Inflammatory macrophage treated with lipopolysaccharide for 4 hours (primary cell): ENCODE results near the gene PHC3.
"Not testable (repeated sequence)": the region's sequence is repeated elsewhere in the genome, so short reads cannot be mapped to it uniquely, and the experiment has no call there.

Experiments
- DNase-seq: peaks from one replicate; pipeline ENCODE4 v3.0.0-alpha.2; 2020

The PHC3 gene

GRCh38 chr3:170117134-170117533 lies 64.4 kb downstream of the PHC3 start:
- DNase-seq: no peak

GRCh38 chr3:170114165-170114564 lies 67.4 kb downstream of the PHC3 start:
- not testable (repeated sequence) for DNase-seq

DNA sequence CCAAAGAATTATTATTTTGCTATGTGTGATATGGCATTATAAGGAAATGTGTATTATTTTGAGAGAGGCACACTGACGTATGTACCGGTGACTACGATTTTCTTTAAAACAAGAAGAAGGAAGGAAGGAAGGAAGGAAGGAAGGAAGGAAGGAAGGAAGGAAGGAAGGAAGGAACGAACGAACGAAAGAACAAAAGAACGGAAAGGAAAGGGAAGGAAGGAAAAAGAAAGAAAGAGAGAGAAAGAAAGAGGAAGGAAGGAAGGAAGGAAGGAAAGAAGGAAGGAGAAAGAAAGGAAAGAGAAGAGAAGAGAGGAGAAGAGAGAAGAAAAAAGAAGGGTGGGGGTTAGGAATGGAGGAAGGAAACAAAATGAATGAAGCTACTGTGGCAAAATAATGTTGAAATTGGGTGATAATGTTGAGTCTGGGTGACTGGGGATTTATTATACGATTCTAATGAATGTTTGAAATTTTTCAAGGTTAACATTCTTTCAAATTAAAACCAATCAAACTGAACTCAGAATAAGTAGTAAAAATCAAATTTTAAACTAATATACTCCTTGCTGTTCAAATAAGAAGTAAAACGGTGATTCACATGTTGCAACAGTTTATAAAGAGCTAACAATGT lies 70.3 kb downstream of the PHC3 start:
- no peak for DNase-seq

DNA sequence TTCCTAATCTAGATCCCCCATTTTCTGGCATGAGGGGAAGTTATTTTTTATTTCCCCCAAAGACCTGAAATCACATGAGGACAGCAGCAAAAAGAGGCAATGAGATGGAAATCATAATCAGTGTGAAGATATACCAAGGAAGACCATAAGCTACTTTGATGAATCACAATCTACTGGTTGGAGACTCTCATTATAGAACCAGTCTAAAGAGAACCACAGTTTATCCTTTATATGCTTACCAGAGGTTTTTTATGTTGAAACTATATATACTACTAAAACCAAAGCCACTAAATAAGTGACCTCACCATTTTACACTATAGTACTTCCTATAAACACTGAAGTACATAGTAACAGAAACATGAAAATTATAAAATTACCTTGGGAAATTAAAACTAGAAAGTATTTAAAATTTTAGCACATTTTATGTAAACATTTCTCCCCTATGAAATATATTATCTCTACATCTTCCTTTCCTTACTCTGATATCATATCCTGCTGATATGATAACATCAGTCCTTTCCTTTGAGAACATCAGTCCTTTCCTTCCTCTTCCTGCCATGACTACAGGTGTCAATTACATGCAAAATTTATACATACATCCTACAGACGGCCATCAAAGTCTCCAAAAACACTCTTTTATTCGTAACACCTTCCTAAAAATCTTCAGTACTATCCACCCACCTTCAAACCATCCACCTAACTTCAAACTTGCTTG lies 71.8 kb downstream of the PHC3 start:
- DNase-seq: no peak

DNA sequence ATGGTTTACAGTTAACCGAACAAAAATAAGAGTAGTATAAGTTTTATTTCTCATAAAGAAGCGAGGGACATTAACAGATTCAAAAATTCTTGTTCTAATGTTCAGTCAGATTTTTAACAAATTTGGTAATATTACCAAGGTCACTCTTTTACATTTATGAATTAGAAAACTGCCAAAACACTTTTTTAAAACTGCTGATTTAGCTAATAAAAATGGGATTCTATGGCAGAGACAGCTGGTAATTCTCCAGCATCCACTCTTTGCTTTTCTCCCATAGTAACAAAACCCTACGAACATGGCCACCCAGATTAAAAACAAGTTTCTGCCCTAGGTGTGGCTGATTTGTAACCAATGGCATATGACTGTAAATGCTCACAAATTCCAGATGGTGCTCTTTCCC lies 72.6 kb downstream of the PHC3 start:
- no peak for DNase-seq

GRCh38 chr3:170107941-170108340 lies 73.6 kb downstream of the PHC3 start:
- DNase-seq: no peak

DNA sequence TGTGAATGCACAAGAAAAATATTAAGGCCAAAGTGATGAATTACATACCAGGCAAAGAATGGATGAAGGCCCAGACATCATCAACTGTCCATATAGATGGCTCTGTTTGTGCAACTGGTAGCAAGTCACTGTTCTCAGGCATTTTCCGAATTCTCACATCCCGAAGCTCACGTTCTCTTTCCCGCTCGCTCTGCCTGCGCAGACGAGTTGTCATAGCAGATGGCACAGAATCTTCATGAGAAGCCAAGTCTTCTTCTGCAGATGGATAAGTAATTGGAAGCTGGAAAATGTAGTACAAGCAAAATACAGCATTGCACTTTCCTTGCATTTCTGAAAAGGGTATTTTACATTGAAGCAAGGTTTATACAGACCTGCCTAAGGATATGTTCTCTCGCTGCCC lies 79.1 kb downstream of the PHC3 start:
- DNase-seq: no peak

- DNase-seq: no peak
Measured at GRCh38 chr3:170100944-170101343, 80.6 kb downstream of the PHC3 start.

GRCh38 chr3:170098753-170099152 lies 82.8 kb downstream of the PHC3 start:
- no peak for DNase-seq

GRCh38 chr3:170096342-170096741 lies 85.2 kb downstream of the PHC3 start:
- DNase-seq: no peak

- DNase-seq: no peak
Measured at GRCh38 chr3:170095771-170096170, 85.8 kb downstream of the PHC3 start.

- no peak for DNase-seq
Measured at GRCh38 chr3:170092907-170093306, 88.6 kb downstream of the PHC3 start.

GRCh38 chr3:170090601-170090981 lies 90.9 kb downstream of the PHC3 start:
- no peak for DNase-seq

GRCh38 chr3:170089862-170090600 lies 91.5 kb downstream of the PHC3 start:
- DNase-seq: no peak

- DNase-seq: no peak
Measured at GRCh38 chr3:170085396-170085795, 96.1 kb downstream of the PHC3 start.

DNA sequence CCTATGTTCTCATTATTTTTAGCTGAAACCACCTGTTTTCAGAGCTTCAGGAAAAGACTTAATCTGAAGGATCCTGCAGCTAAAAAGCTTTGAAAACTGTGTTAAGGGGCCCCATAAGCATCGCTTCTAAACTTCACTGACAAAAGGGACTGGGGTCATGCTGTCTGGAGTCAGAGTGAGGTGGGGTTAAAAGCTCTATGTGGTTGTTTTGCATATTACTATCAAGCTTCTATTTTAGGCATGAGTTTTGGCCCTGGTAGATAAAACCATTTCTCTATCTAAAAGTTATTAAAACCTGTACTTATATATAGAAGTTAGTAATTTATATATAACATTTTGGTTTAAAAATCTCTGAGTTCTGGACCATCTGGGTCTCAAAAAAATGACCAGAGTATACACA lies 98.2 kb downstream of the PHC3 start:
- DNase-seq: no peak

- DNase-seq: no peak
Measured at GRCh38 chr3:170081079-170081741, 100.3 kb downstream of the PHC3 start.

- no peak for DNase-seq
Measured at GRCh38 chr3:170080605-170081004, 100.9 kb downstream of the PHC3 start.

DNA sequence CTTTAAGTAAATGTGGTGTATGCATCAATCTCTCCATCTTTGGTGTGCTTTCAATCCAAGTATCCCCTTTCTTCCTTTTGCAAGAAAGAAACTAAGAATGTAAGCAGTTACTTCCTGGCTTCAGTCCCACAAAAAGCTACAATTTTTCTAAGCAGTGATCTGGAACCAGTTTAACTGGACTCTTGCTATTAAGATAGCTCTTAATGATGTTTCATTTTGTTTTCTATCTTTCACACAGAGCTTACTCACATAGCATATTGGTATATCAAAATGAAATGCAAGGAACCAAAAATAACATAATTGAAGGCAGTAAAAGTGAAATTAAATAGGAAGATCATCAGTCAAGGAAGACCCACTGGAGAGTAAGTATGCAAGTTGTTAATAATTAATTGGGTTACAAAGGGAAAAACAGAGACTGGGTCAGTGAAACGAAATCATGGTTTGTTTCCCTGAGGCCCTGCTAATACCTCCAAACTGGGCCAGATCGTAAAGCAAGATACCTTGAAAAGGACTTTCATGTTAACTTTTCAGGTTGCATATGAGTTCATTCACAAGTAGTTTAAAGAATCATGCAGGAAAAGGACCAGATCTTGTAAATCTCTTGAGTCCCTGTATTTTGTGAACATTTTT lies 101.9 kb downstream of the PHC3 start:
- DNase-seq: no peak

GRCh38 chr3:170078620-170079281 lies 102.8 kb downstream of the PHC3 start:
- no peak for DNase-seq

DNA sequence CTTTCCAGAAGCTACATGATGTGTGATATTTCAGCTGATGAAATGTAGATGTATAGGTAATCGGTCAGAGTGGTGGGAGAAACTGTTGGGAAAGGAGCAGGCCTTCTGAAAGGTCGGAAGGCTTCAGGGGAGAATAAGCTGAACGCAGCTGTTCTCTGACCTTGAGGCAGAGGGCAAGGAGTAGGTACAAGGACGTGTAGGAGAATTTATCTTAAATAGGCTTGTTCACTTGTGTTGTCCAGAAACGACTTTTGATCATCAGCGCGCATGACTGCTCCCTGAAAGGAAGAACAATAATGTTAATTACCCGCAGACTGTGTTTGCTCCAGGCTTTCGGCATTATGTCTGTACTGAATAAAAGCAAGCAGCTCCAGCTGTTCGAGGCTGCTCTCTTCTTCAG lies 104.2 kb downstream of the PHC3 start:
- DNase-seq: no peak

- DNase-seq: no peak
Measured at GRCh38 chr3:170076715-170077238, 104.8 kb downstream of the PHC3 start.
